Measurements from ENCODE around the gene ENOX1. TPM values are rescaled to one million over a fixed set of nuclear protein-coding genes. Genes with fewer than 3 reads are reported as not detected.
A peak's percentile ranks its signal among the peaks of the same experiment; 100 is the strongest.

The ENOX1 gene
- total RNA-seq, 1 donor from 2014 or later, result 1.1 TPM

GRCh38 chr13:43324129-43324528 is 462.6 kb downstream of the ENOX1 start:
- Mint-ChIP-seq H3K9me3 (no peaks in the 10 kb centered on the region), H3K4me1 (peaks cover 12% of the 10 kb centered on the region), H3K27ac (no peak overlapping the region), H3K4me3 (no peak overlapping the region), H3K36me3 (no peaks in the 10 kb centered on the region), H3K27me3 (ENCODE audit: insufficient read depth, low read depth) (peaks cover 2% of the 10 kb centered on the region)
- Histone ChIP-seq H4K20me1 (ENCODE audit: low read depth) (no peaks in the 10 kb centered on the region), H3K9me3 (ENCODE audit: low read depth) (no peaks in the 10 kb centered on the region), H2AFZ (replicated peaks) (no peak overlapping the region), H3K27ac (no peak overlapping the region), H3K36me3 (no peaks in the 10 kb centered on the region), H3K27me3 (no peaks in the 10 kb centered on the region), H3K79me2 (ENCODE audit: low read depth) (no peaks in the 10 kb centered on the region), H3K9ac (no peak overlapping the region), H3F3A (ENCODE audit: low read depth) (peaks cover 19% of the 10 kb centered on the region), H3K4me3 (no peak overlapping the region), H3K4me1 (peaks cover 21% of the 10 kb centered on the region), H3K4me2 (no peak overlapping the region)
- TF ChIP-seq EZH2 (IDR thresholded peaks at IDR 0.05), result no peak
- TF ChIP-seq CTCF (IDR thresholded peaks at IDR 0.05), result no peak
- TF ChIP-seq EZH2phosphoT487 (IDR thresholded peaks at IDR 0.05), result no peak
- DNase-seq (ENCODE audit: low spot score), result no peak

GRCh38 chr13:43319617-43320444 is 466.9 kb downstream of the ENOX1 start:
- Mint-ChIP-seq H3K27me3 (ENCODE audit: insufficient read depth, low read depth) (peaks cover 2% of the 10 kb centered on the region), H3K4me3 (no peak overlapping the region), H3K9me3 (no peaks in the 10 kb centered on the region), H3K36me3 (no peaks in the 10 kb centered on the region), H3K27ac (no peak overlapping the region), H3K4me1 (peaks cover 31% of the 10 kb centered on the region)
- no peaks in the 10 kb centered on the region for H4K20me1 ChIP-seq (ENCODE audit: low read depth)
- TF ChIP-seq EZH2phosphoT487 (IDR thresholded peaks at IDR 0.05) (no peak), CTCF (IDR thresholded peaks at IDR 0.05) (no peak), EZH2 (IDR thresholded peaks at IDR 0.05) (no peak)
- H3F3A ChIP-seq (ENCODE audit: low read depth), result peaks cover 20% of the 10 kb centered on the region
- peak; percentile 57 for DNase-seq (ENCODE audit: low spot score)
- no peaks in the 10 kb centered on the region for H3K79me2 ChIP-seq (ENCODE audit: low read depth)
- H3K4me3 ChIP-seq, result no peak overlapping the region
- no peak overlapping the region for H3K9ac ChIP-seq
- H3K9me3 ChIP-seq (ENCODE audit: low read depth), result no peaks in the 10 kb centered on the region
- H3K4me1 ChIP-seq, result peaks cover 41% of the 10 kb centered on the region
- peak overlapping the region; percentile 40 for H3K4me2 ChIP-seq
- H3K27me3 ChIP-seq, result no peaks in the 10 kb centered on the region
- no peaks in the 10 kb centered on the region for H3K36me3 ChIP-seq
- peak overlapping the region; percentile 39 for H3K27ac ChIP-seq
- no peak overlapping the region for H2AFZ ChIP-seq (replicated peaks)

GRCh38 chr13:43316946-43317353 is 469.8 kb downstream of the ENOX1 start:
- no peaks in the 10 kb centered on the region for H4K20me1 ChIP-seq (ENCODE audit: low read depth)
- H3F3A ChIP-seq (ENCODE audit: low read depth), result peaks cover 20% of the 10 kb centered on the region
- peaks cover 31% of the 10 kb centered on the region for H3K4me1 Mint-ChIP-seq
- H3K27ac ChIP-seq, result no peak overlapping the region
- H3K9me3 ChIP-seq (ENCODE audit: low read depth), result no peaks in the 10 kb centered on the region
- H3K9ac ChIP-seq, result no peak overlapping the region
- peaks cover 2% of the 10 kb centered on the region for H3K27me3 Mint-ChIP-seq (ENCODE audit: insufficient read depth, low read depth)
- no peak overlapping the region for H3K4me3 ChIP-seq
- no peak overlapping the region for H3K27ac Mint-ChIP-seq
- no peaks in the 10 kb centered on the region for H3K36me3 ChIP-seq
- H3K9me3 Mint-ChIP-seq, result no peaks in the 10 kb centered on the region
- H2AFZ ChIP-seq (replicated peaks), result no peak overlapping the region
- no peaks in the 10 kb centered on the region for H3K27me3 ChIP-seq
- peak; percentile 20 for DNase-seq (ENCODE audit: low spot score)
- H3K4me3 Mint-ChIP-seq, result no peak overlapping the region
- no peaks in the 10 kb centered on the region for H3K36me3 Mint-ChIP-seq
- H3K4me2 ChIP-seq, result peak overlapping the region; percentile 8
- no peaks in the 10 kb centered on the region for H3K79me2 ChIP-seq (ENCODE audit: low read depth)
- no peak for TF ChIP-seq CTCF (IDR thresholded peaks at IDR 0.05)
- TF ChIP-seq EZH2phosphoT487 (IDR thresholded peaks at IDR 0.05), result no peak
- no peak for TF ChIP-seq EZH2 (IDR thresholded peaks at IDR 0.05)
- H3K4me1 ChIP-seq, result peaks cover 37% of the 10 kb centered on the region
